Inferior parietal cortex (tissue), 1 donor: ENCODE measurements around the gene DAP.

ENCODE experiments used
- DNase-seq: peaks from one replicate; pipeline ENCODE4 v3.0.0-alpha.2; 2016; ENCODE audit errors: extremely low spot score

The DAP gene

DNA sequence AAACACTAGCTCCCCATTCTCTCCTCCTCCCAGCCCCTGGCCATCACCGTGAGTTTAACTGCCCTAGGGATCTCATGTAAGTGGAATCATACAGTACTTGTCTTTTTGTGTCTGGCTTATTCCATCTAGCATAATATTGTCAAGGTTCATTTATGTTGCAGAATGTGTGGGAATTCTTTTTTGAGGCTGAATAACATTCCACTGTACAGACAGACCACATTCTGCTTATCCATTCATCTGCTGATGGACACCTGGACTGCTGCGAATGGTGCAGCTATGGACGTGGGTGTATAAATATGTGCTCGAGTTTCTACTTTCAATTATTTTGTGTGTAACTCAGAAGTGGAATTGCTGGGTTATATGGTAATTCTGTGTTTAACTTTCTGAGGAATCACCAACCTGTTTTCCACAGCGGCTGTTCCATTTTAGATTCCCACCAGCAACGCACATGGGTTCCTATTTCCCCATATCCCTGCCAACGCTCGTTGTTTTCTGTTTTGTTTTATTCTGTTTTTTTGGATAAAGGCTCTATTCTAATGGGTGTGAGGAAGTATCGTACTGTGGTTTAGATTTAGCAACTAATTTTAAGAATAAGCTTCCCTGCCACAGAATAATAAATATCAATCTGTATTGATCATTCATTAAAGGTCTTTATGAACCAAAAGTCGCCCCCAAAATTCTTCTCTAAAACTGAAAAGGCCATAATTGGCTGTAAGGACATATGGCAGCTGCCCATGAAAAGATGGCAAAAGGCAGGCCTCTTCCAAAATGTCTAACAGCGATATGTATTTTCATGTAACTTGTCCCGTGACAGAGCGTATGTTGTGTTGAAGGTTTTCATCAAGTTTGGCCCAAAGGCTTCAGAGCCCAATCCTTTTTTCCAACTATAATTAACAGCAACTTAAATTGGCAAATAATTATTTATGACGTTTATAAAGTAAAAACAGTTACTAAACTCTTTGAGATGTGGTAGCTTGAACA lies 70.3 kb downstream of the DAP start:
- DNase-seq, result no peak

DNA sequence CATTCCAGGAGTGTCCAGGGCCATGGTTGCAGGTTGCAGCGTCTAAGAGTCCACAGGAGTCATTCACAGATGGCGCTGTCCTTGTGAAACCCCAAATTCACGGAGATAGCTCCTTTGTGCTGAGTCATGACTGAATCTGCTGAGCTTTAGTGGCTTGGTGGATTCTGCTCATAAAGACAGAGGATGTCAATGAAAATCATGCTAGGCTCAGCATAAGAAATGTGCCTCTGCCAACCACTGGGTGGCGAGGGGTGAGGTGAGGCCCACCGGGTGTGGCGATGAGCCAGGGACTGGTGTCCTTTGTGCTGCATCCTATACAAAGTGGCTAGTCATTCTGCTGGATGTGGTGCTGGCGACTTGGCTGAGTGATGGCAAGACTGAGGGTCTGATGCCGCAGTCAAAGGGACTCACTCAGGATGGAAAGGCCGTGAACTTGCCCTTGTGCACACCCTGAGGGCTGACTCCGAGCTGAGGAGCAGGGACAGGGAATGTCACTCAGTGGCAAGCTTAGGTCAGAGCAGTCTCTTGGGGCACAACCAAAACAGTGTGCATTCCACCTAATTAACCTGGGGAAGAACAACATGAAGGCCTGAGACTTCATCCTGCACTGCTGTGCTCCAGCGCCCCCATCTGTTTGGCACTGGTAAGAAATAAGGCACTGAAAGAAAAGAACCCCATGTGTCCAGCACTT lies 71.5 kb downstream of the DAP start:
- no peak for DNase-seq

DNA sequence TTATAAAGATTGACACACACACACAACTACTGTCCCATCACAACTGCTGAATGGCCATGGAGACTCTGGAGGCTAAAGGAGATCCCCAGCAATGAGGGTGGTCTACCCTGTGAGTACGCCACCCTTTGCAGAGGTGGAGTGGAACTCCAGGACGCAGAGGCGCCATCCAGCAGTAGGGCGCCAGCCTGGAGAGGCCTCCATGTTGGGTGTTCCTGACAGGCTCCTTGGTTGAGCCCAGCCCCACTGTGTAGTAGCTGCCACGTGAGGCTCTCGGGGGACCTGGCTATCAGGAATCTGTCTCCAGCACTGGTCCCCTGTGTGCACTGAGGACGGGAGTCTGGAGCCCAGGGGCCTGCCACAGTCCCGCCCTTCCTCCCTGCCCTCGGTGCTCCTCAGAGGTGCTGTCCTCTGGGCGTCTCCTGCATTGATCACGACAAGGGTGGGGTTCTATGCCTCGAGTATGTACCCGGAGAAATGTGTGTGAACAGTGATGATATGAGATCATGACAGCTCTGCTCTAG lies 72.3 kb downstream of the DAP start:
- no peak for DNase-seq

DNA sequence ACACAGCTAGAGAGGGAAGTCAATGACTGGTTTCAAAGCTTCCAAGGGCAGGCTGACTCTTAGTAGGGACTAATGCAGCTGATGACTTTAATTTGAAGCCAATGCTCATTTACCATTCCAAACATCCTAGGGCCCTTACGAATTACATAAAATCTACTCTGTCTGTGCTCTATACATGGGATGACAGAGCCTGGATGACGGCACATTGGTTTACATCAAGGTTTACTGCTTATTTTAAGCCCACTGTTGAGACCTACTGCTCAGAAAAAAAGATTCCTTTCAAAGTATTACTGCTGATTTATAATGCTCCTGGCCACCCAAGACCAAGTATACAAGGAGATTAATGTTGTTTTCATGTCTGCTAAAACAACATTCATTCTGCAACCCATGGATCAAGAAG lies 74.1 kb downstream of the DAP start:
- no peak for DNase-seq

DNA sequence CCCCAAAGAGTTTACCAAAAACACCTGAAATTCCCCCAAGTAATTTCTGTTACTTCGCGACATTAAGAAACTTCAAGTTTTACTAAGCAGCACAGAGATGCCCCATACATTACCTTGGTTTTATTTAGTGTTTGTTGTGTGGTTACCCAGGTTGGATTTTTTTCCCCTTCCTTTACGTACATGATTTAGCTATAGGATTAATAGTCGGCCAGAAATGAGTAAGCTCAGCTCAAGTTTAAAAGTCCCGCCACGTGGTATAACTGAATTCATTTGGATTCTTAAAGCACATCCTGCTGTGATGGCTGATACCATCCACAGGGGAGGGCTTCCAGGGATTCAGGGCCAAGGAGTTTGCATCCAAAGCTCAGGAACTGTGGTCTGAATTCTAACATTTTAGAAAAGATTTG lies 75.9 kb downstream of the DAP start:
- DNase-seq, result no peak

DNA sequence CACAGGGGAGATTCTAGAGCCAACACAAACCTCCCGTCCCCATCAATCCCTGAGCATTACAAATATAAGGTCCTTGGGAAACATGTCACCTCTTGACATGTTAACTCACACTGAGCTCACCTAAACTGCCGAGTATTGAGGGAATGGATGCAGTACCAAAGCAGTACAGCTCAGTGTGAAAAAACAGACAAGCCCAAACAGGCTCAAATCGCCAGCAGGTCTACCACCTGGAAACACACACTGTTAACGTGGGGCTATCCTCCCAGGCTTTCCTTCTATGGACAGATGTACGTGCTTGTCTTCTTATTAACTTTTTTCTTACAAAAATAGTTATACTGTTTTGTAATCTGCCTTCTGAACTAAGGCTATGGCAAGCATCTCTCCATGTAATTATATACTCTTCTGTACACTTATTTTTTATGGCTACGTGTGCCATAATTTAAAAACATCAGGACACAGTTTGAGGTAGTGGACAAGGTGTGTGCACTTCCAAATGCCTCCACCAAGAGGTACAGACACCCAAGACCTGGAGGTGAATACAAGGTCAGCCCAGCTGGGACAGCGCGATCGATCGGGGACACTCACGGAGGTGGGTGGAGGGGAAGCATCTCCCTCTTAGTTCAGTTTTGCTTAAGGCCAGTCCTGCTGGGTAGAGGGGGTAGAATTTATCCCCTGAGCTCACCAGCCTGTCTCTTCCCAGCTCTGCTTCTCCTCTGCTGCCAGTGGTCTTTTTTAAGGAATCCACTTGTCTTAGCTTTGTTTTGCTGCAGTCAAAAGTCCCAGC lies 76.5 kb downstream of the DAP start:
- no peak for DNase-seq

- DNase-seq, result no peak
Observed at GRCh38 chr5:10682801-10683525, 78.1 kb downstream of the DAP start.

DNA sequence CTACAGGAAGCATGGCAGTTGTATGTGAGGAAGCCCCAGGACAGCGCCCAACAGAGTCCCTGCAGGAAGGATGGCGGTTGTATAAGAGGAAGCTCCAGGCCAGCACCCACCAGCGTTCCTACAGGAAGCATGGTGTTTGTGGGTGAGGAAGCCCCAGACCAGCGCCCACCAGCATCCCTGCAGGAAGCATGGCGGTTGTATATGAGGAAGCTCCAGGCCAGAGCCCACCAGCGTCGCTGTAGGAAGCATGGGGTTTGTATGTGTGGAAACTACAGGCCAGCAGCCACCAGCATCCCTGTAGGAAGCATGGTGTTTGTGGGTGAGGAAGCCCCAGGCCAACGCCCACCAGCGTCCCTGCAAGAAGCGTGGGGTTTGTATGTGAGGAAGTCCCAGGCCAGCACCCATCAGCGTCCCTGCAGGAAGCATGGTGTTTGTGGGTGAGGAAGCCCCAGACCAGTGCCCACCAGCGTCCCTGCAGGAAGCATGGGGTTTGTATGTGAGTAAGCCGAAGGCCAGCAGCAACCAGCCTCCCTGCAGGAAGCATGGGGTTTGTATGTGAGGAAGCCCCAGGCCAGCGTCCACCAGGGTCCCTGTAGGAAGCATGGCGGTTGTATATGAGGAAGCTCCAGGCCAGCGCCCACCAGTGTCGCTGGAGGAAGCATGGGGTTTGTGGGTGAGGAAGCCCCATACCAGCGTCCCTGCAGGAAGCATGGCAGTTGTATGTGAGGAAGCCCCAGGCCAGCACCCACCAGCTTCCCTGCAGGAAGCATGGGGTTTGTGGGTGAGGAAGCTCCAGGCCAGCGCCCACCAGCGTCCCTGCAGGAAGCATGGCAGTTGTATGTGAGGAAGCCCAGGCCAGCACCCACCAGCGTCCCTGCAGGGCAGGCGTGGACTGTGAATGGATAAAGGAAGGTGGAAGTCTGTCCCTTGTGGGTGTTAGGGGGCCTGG lies 79.0 kb downstream of the DAP start:
- no peak for DNase-seq

GRCh38 chr5:10680876-10681481 lies 80.1 kb downstream of the DAP start:
- DNase-seq, result no peak

DNA sequence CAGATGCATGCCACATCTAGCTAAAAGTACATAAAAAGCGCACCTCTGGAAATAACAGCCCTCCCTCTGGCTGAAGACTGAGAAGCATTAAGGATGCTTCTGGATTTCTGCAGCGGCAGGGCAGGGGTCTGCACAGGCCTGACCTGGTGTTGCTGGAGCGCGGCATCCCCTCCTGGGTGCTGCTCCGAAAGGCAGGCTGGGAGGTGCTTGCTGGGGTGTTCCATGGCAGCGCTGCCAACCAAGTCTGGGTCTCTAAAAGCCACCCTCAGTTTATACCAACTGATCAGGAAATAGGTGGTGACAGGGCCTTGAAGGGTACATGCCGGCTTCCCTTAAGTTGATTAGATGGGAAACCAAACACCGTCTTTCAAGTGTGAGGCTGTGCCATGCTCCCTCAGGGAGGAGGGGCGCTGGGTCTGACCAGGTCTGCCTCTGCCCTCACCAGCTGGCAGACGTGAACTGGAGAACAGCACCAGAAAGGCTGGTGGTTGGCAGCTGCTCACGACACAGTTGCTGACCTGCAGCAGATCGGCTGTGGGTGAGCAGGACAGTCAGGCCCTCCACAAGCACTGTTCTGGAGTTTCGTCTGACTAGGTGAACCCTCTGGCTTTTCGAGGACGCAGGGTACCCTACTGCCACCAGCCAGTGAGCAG lies 81.6 kb downstream of the DAP start:
- no peak for DNase-seq

DNA sequence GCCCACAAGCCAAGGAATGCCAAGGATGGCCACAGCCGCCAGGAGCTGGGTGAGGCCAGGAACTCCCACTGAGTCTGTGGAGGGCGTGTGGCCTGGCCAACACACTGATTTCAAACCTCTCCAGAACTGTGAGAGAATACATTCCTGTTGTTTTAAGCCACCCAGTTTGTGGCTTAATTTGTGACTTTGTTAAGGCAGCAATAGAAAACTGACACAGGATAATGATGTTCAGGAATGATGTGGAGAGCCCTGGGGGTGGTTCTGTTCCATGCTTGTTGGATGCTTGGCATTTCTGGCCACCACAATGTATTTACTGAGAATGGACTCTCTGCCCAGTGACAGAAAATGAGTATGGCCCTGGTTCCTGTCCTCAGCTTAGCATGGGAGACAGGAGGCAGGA lies 82.8 kb downstream of the DAP start:
- DNase-seq, result no peak

DNA sequence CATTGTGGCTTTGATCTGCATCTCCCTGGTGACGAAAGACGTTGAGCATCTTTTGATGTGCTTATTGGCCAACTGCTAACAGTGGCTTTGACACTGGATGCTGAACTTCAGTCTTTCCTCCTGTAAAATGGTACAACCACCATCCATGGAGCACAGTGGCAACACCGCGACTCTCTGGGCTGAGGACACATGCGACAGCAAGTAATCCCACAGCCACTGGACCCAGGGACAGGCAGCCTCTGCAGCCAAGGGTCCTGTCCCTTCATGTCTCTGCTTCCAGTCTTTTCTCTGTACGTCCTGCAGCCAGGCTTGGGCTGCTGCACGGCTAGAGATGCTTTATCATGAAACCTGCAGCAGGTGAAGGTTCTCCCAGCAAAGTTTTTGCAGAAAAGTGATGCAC lies 83.5 kb downstream of the DAP start:
- no peak for DNase-seq

DNA sequence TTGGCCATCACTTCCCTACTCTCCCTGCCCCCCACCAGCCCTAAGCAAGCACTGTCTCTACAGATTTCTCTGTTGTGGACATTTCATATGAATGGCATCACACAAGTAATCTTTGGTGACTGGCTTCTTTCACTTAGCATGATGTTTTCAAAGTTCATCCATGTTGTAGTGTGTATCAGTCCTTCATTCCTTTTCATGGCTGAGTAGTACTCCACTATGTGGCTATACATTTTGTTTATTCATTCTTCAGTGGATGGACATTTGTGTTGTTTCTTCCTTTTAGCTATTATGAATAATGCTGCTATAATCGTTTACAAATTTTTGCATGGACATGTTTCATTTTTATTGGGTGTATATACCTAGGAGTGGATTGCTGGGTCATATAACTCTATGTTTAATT lies 84.1 kb downstream of the DAP start:
- no peak for DNase-seq

DNA sequence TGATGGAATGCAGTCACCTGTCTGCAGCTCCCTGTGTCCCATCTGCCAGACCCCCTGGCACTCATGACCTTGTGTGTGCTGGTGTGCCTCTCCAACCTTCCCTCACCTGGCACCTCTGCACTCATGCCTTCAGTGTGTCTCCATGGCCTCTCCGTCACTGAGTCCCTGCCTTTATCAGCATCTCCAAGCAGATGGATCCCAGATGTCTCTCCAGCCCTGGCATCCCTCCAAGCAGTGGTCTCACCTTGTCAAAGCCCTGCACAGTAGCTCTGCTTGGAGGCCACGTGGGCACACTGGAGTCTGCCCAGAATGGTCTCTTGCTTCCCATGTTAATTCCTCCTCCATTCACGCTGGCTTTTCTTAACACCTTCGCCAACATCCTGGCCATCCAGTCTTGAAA lies 84.8 kb downstream of the DAP start:
- no peak for DNase-seq

DNA sequence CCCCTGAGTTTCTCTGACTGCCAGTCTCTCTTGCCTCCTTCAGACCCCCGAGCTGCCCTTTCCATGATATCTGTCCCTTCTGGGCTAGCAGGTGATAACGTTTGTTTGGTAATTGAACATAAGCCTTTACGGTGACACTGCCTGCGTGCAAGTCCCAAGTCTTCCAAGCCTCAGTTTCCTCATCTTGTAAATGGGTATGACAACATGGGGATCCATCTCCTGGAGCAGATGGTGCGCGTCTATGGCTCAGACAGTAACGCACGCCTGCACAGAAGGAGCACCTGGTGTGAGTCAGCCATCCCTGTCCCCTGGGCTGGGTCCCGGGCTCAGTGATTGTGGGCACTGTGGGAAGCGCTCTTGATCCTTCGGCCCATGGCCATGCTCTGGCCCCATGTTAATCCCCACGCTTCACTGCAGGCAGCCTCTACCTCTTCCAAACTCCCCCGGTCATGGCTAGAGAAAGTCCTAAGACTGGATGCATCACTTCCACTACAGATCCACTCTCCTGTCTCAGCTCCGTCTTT lies 85.8 kb downstream of the DAP start:
- DNase-seq, result no peak

- no peak for DNase-seq
Observed at GRCh38 chr5:10674582-10674981, 86.5 kb downstream of the DAP start.

- no peak for DNase-seq
Observed at GRCh38 chr5:10674096-10674495, 86.9 kb downstream of the DAP start.

DNA sequence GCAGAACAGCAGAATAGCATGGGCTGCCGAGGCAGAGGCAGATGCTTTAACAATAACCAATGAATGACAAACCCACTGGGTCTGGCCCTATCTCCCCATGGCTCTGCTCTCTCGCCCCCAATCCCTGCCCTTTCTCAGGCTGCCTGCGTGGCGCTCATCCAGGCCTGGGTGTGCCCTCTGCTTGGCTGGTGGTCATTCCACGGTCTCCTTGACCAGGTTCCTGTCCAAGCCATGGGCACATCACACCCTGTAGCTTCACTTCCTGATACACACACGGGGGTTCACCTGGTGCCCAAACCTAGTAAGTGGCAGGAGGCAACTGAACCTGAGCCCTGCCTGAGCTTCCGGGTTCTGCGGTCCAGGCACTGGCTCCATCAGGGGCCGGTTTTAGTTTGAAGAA lies 87.6 kb downstream of the DAP start:
- DNase-seq, result no peak

GRCh38 chr5:10673017-10673389 lies 88.0 kb downstream of the DAP start:
- DNase-seq, result no peak
